Measurements from ENCODE around the gene CORO6.

The CORO6 gene

GRCh38 chr17:29628644-29629043 lies 5.9 kb upstream of the CORO6 start:
- no peak for TF ChIP-seq CEBPB (IDR thresholded peaks at IDR 0.05)
- no peak for TF ChIP-seq TCF12 (IDR thresholded peaks at IDR 0.05; ENCODE audit: low read depth)

GRCh38 chr17:29627951-29628350 lies 5.2 kb upstream of the CORO6 start:
- no peak for TF ChIP-seq YY1 (IDR thresholded peaks at IDR 0.05; ENCODE audit: low read depth)
- no peak for TF ChIP-seq NFIC (IDR thresholded peaks at IDR 0.05)
- no peak for TF ChIP-seq EGR1 (IDR thresholded peaks at IDR 0.05)
- TF ChIP-seq TAF1 (IDR thresholded peaks at IDR 0.05; ENCODE audit: low read depth): no peak
- no peak for TF ChIP-seq REST (IDR thresholded peaks at IDR 0.05; ENCODE audit: low read depth)
- TF ChIP-seq USF1 (IDR thresholded peaks at IDR 0.05): no peak
- TF ChIP-seq TCF12 (IDR thresholded peaks at IDR 0.05; ENCODE audit: low read depth): no peak
- TF ChIP-seq RAD21 (IDR thresholded peaks at IDR 0.05; ENCODE audit: low read depth): no peak
- TF ChIP-seq CREB1 (IDR thresholded peaks at IDR 0.05; ENCODE audit: low read depth): no peak
- no peak for TF ChIP-seq EP300 (IDR thresholded peaks at IDR 0.05; ENCODE audit: borderline replicate concordance)
- no peak for TF ChIP-seq MAX (IDR thresholded peaks at IDR 0.05)
- no peak for TF ChIP-seq TEAD4 (IDR thresholded peaks at IDR 0.05)
- TF ChIP-seq FOXM1 (IDR thresholded peaks at IDR 0.05; ENCODE audit: borderline replicate concordance, low read depth): no peak
- TF ChIP-seq ZBTB7A (IDR thresholded peaks at IDR 0.05; ENCODE audit: low read depth): no peak
- TF ChIP-seq CEBPB (IDR thresholded peaks at IDR 0.05): no peak

GRCh38 chr17:29625037-29625750 lies 2.5 kb upstream of the CORO6 start:
- no peak for TF ChIP-seq EGR1 (IDR thresholded peaks at IDR 0.05)
- no peak for TF ChIP-seq TEAD4 (IDR thresholded peaks at IDR 0.05)
- TF ChIP-seq TCF12 (IDR thresholded peaks at IDR 0.05; ENCODE audit: low read depth): no peak
- TF ChIP-seq FOXM1 (IDR thresholded peaks at IDR 0.05; ENCODE audit: borderline replicate concordance, low read depth): no peak
- TF ChIP-seq EP300 (IDR thresholded peaks at IDR 0.05; ENCODE audit: borderline replicate concordance): no peak
- TF ChIP-seq YY1 (IDR thresholded peaks at IDR 0.05; ENCODE audit: low read depth): no peak
- no peak for TF ChIP-seq REST (IDR thresholded peaks at IDR 0.05; ENCODE audit: low read depth)
- no peak for TF ChIP-seq RAD21 (IDR thresholded peaks at IDR 0.05; ENCODE audit: low read depth)
- no peak for TF ChIP-seq NFIC (IDR thresholded peaks at IDR 0.05)
- TF ChIP-seq USF1 (IDR thresholded peaks at IDR 0.05): no peak
- no peak for TF ChIP-seq ZBTB7A (IDR thresholded peaks at IDR 0.05; ENCODE audit: low read depth)
- TF ChIP-seq CREB1 (IDR thresholded peaks at IDR 0.05; ENCODE audit: low read depth): no peak
- no peak for TF ChIP-seq TAF1 (IDR thresholded peaks at IDR 0.05; ENCODE audit: low read depth)
- no peak for TF ChIP-seq MAX (IDR thresholded peaks at IDR 0.05)
- no peak for TF ChIP-seq CEBPB (IDR thresholded peaks at IDR 0.05)

- no peak for TF ChIP-seq TEAD4 (IDR thresholded peaks at IDR 0.05)
- TF ChIP-seq NFIC (IDR thresholded peaks at IDR 0.05): no peak
- TF ChIP-seq USF1 (IDR thresholded peaks at IDR 0.05): no peak
- TF ChIP-seq EP300 (IDR thresholded peaks at IDR 0.05; ENCODE audit: borderline replicate concordance): no peak
- no peak for TF ChIP-seq CREB1 (IDR thresholded peaks at IDR 0.05; ENCODE audit: low read depth)
- TF ChIP-seq MAX (IDR thresholded peaks at IDR 0.05): no peak
- no peak for TF ChIP-seq REST (IDR thresholded peaks at IDR 0.05; ENCODE audit: low read depth)
- TF ChIP-seq FOXM1 (IDR thresholded peaks at IDR 0.05; ENCODE audit: borderline replicate concordance, low read depth): no peak
Measured at GRCh38 chr17:29624586-29624985, 1.9 kb upstream of the CORO6 start.

Data from Ishikawa (cell line).